ENCODE results near the gene SLC36A3.

DNA sequence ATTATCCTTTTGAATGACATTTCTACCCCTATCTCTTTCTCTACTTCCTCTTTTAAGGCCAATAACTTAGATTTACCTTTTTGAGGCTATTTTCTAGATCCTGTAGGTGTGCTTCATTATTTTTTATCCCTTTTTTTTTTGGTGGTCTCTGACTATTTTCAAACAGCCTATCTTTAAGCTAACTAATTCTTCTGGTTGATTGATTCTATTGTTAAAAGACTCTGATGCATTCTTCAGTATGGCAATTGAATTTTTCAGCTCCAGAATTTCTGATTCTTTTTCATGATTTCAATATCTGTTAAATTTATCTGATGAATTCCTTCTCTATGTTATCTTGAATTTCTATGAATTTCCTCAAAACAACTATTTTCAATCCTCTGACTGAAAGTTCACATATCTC is 7.4 kb upstream of the SLC36A3 start:
- TF ChIP-seq, protein P1, sequence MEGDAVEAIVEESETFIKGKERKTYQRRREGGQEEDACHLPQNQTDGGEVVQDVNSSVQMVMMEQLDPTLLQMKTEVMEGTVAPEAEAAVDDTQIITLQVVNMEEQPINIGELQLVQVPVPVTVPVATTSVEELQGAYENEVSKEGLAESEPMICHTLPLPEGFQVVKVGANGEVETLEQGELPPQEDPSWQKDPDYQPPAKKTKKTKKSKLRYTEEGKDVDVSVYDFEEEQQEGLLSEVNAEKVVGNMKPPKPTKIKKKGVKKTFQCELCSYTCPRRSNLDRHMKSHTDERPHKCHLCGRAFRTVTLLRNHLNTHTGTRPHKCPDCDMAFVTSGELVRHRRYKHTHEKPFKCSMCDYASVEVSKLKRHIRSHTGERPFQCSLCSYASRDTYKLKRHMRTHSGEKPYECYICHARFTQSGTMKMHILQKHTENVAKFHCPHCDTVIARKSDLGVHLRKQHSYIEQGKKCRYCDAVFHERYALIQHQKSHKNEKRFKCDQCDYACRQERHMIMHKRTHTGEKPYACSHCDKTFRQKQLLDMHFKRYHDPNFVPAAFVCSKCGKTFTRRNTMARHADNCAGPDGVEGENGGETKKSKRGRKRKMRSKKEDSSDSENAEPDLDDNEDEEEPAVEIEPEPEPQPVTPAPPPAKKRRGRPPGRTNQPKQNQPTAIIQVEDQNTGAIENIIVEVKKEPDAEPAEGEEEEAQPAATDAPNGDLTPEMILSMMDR (IDR thresholded peaks at IDR 0.05): no peak
- no peak for TF ChIP-seq POLR2A (IDR thresholded peaks at IDR 0.05)

All from heart left ventricle (tissue), 13 donors.